NCI-H2107 (cell line): Measurements from ENCODE around the gene RASSF1.
"Not testable (repeated sequence)": the region's sequence is repeated elsewhere in the genome, so short reads cannot be mapped to it uniquely, and the experiment has no call there.

Source experiments
- DNase-seq: peaks from one replicate; lab custom pipeline; 2025; lab: John Stamatoyannopoulos, UW

RASSF1 gene

GRCh38 chr3:50284121-50284520 is 56.5 kb downstream of the RASSF1 start:
- not testable (repeated sequence) for DNase-seq
